Uterus (tissue), 4 donors: ENCODE results near the gene NDUFS1. TPM values are rescaled to one million over a fixed set of nuclear protein-coding genes. Genes with fewer than 3 reads are reported as not detected.

Experiments
- DNase-seq, 2 donors: peaks; one replicate each; pipeline ENCODE4 v3.0.0-alpha.2; 2019 to 2020
- H3K27ac ChIP-seq, 2 donors: fragments of 200-600 bp; sonication (generic); 1 replicate in 1 of 2; 2 replicates in 1 of 2; pipeline ENCODE4 v1.5.1; 2016 to 2018
- H3K27me3 ChIP-seq, 2 donors: fragments of 200-600 bp; sonication (generic); one replicate each; pipeline ENCODE4 v1.5.1; 2018 to 2019; ENCODE audit warnings: control low read depth in 1 of 2
- H3K36me3 ChIP-seq, 2 donors: fragments of 200-600 bp; sonication (generic); one replicate each; pipeline ENCODE4 v1.5.1; 2019; ENCODE audit warnings: control low read depth in 1 of 2
- H3K4me1 ChIP-seq, 2 donors: fragments of 200-600 bp; sonication (generic); one replicate each; pipeline ENCODE4 v1.5.1; 2018 to 2019; ENCODE audit warnings: control low read depth in 1 of 2
- H3K4me3 ChIP-seq, 2 donors: fragments of 200-600 bp; sonication (generic); 1 replicate in 1 of 2; 2 replicates in 1 of 2; pipeline ENCODE4 v1.5.1; 2018 to 2019; ENCODE audit warnings: mild to moderate bottlenecking in 1 of 2
- H3K9me3 ChIP-seq, 2 donors: fragments of 200-600 bp; sonication (generic); one replicate each; pipeline ENCODE4 v1.5.1; 2019; ENCODE audit warnings: control low read depth in 1 of 2
- CTCF ChIP-seq, 4 experiments: fragments of 200-600 bp in 2 of 4; fragments of 450-650 bp in 2 of 4; sonication (generic) in 2 of 4; IDR thresholded peaks; one replicate each; pipeline ENCODE4 v1.5.1; 2016 to 2019; ENCODE audit warnings: antibody characterized with exemption in 4 of 4, mild to moderate bottlenecking in 2 of 4, moderate library complexity in 1 of 4
- POLR2A ChIP-seq, 2 donors: fragments of 450-650 bp; IDR thresholded peaks; one replicate each; pipeline ENCODE4 v1.6.1; 2016; ENCODE audit warnings: antibody characterized with exemption in 2 of 2, mild to moderate bottlenecking in 1 of 2, moderate library complexity in 1 of 2
- intact Hi-C: fragments of 100-400 bp; cut with DNase I; formaldehyde crosslinking; loops from one replicate; pipeline ENCODE4 v1.15.1; 2023; ENCODE audit warnings: low total_unique reads
- total RNA-seq, 4 donors: library from RNA; depleted of rRNA in 3 of 4; stranded (reverse); fragments of >200 nt in 3 of 4; gene quantifications; one replicate each; pipeline versions ENCODE4 v1.1.0 to v1.2.4, GENCODE V29; 2014 to 2023
- donor health status: DM: yes; HTN: yes; CAD: no.

The NDUFS1 gene
- total RNA-seq, 4 donors from 2014 or later, result 25.6 to 164 (median 56.6) TPM

GRCh38 chr2:206098471-206098870 is 60.8 kb downstream of the NDUFS1 start:
- Histone ChIP-seq H3K4me1 (no peaks in the 10 kb centered on the region), H3K27ac (no peak overlapping the region), H3K4me3 (no peak overlapping the region), H3K27me3 (no peaks in the 10 kb centered on the region), H3K9me3 (no peaks in the 10 kb centered on the region), H3K36me3 (no peaks in the 10 kb centered on the region)
- no peak for DNase-seq
- intact Hi-C loops, result no loop called here
- no peak for TF ChIP-seq CTCF (IDR thresholded peaks at IDR 0.05)
- no peak for TF ChIP-seq POLR2A (IDR thresholded peaks at IDR 0.05)

GRCh38 chr2:206096876-206097275 is 62.4 kb downstream of the NDUFS1 start:
- no peak for DNase-seq
- Histone ChIP-seq H3K27me3 (no peaks in the 10 kb centered on the region), H3K27ac (no peak overlapping the region), H3K9me3 (no peaks in the 10 kb centered on the region), H3K4me3 (no peak overlapping the region), H3K4me1 (no peaks in the 10 kb centered on the region), H3K36me3 (no peaks in the 10 kb centered on the region)
- intact Hi-C loops, result no loop called here
- TF ChIP-seq POLR2A (IDR thresholded peaks at IDR 0.05) (no peak), CTCF (IDR thresholded peaks at IDR 0.05) (no peak)

GRCh38 chr2:206095536-206096332 is 63.5 kb downstream of the NDUFS1 start:
- TF ChIP-seq POLR2A (IDR thresholded peaks at IDR 0.05), result no peak
- TF ChIP-seq CTCF (IDR thresholded peaks at IDR 0.05), result no peak
- no peak for DNase-seq
- Histone ChIP-seq H3K27me3 (no peaks in the 10 kb centered on the region), H3K27ac (no peak overlapping the region), H3K4me1 (no peaks in the 10 kb centered on the region), H3K9me3 (no peaks in the 10 kb centered on the region), H3K36me3 (no peaks in the 10 kb centered on the region), H3K4me3 (no peak overlapping the region)
- intact Hi-C loops, result no loop called here

GRCh38 chr2:206092297-206092696 is 66.9 kb downstream of the NDUFS1 start:
- Histone ChIP-seq H3K9me3 (no peaks in the 10 kb centered on the region), H3K36me3 (no peaks in the 10 kb centered on the region), H3K27me3 (no peaks in the 10 kb centered on the region), H3K4me3 (no peak overlapping the region), H3K27ac (no peak overlapping the region), H3K4me1 (no peaks in the 10 kb centered on the region)
- intact Hi-C loops, result no loop called here
- no peak for DNase-seq
- TF ChIP-seq CTCF (IDR thresholded peaks at IDR 0.05), result no peak
- TF ChIP-seq POLR2A (IDR thresholded peaks at IDR 0.05), result no peak

- no peak overlapping the region for H3K27ac ChIP-seq
- DNase-seq, result no peak
- H3K27me3 ChIP-seq, result no peaks in the 10 kb centered on the region
- intact Hi-C loops, result no loop called here
- H3K4me1 ChIP-seq, result peaks cover 0 to under 1% of the 10 kb centered on the region in 2 donors
- no peak overlapping the region for H3K4me3 ChIP-seq
- no peaks in the 10 kb centered on the region for H3K36me3 ChIP-seq
- no peaks in the 10 kb centered on the region for H3K9me3 ChIP-seq
- no peak for TF ChIP-seq POLR2A (IDR thresholded peaks at IDR 0.05)
- TF ChIP-seq CTCF (IDR thresholded peaks at IDR 0.05), result no peak
Measured at GRCh38 chr2:206088248-206088647, 71.0 kb downstream of the NDUFS1 start.
